HepG2 (cell line): Measurements from ENCODE around the gene GATAD2B. TPM values are rescaled to one million over a fixed set of nuclear protein-coding genes. Genes with fewer than 3 reads are reported as not detected.

Experiments used
- ATF1 ChIP-seq: IDR thresholded peaks from 2 replicates; pipeline ENCODE4 v1.6.1; 2016; ENCODE audit warnings: mild to moderate bottlenecking, control low read depth
- EED ChIP-seq: sonication (generic); formaldehyde crosslinking; IDR thresholded peaks from 2 replicates; pipeline ENCODE4 v1.5.0; 2020; ENCODE audit warnings: mild to moderate bottlenecking, missing genetic modification reagents
- FOXM1 ChIP-seq: sonication (generic); formaldehyde crosslinking; IDR thresholded peaks from 2 replicates; pipeline ENCODE4 v1.5.0; 2020; ENCODE audit warnings: missing genetic modification reagents
- RAD51 ChIP-seq: fragments of 450-650 bp; IDR thresholded peaks from 2 replicates; pipeline ENCODE4 v1.6.1; 2016; ENCODE audit warnings: borderline replicate concordance
- SAP130 ChIP-seq: IDR thresholded peaks from 2 replicates; pipeline ENCODE4 v1.6.1; 2016; ENCODE audit warnings: low read depth
- SMAD1 ChIP-seq: sonication (generic); formaldehyde crosslinking; IDR thresholded peaks from 2 replicates; pipeline ENCODE4 v1.4.0; 2020; ENCODE audit warnings: missing genetic modification reagents, low read depth, mild to moderate bottlenecking, borderline replicate concordance
- SRSF1 ChIP-seq: fragments of 200-400 bp; formaldehyde crosslinking; optimal IDR thresholded peaks from 2 replicates; pipeline ENCODE3; 2017; ENCODE audit warnings: mild to moderate bottlenecking, low read depth, low read length, moderate library complexity
- YEATS4 ChIP-seq: sonication (generic); formaldehyde crosslinking; IDR thresholded peaks from 2 replicates; pipeline ENCODE4 v1.4.0; 2020; ENCODE audit warnings: missing genetic modification reagents, borderline replicate concordance
- ZFP82 ChIP-seq: sonication (generic); formaldehyde crosslinking; IDR thresholded peaks from 2 replicates; pipeline ENCODE4 v1.5.1; 2020; ENCODE audit warnings: mild to moderate bottlenecking, missing genetic modification reagents, borderline replicate concordance
- ZNF264 ChIP-seq: sonication (generic); formaldehyde crosslinking; IDR thresholded peaks from 2 replicates; pipeline ENCODE4 v1.4.0; 2020; ENCODE audit warnings: missing genetic modification reagents
- ZNF382 ChIP-seq: sonication (generic); formaldehyde crosslinking; IDR thresholded peaks from 2 replicates; pipeline ENCODE4 v1.5.0; 2020; ENCODE audit warnings: missing genetic modification reagents, mild to moderate bottlenecking, borderline replicate concordance
- ZNF446 ChIP-seq: sonication (generic); formaldehyde crosslinking; IDR thresholded peaks from 2 replicates; pipeline ENCODE4 v1.5.0; 2020; ENCODE audit warnings: mild to moderate bottlenecking, missing genetic modification reagents
- polyA plus RNA-seq, 8 experiments: library from polyadenylated mRNA; depleted of rRNA in 3 of 8; stranded (reverse) in 7 of 8; unstranded in 1 of 8; fragments of >200 nt; fragmentation: Illumina TruSeq in 4 of 8; extraction: Trizol in 4 of 8; gene quantifications; 2 replicates each; pipeline versions ENCODE4 v1.2.1 to v1.2.3, GENCODE V29; 2011 to 2016; ENCODE audit warnings: low read depth in 4 of 8, missing spikeins in 1 of 8, mixed read lengths in 1 of 8; ENCODE audit not compliant: insufficient read depth in 1 of 8
- total RNA-seq, 5 experiments: library from RNA; depleted of rRNA; stranded (reverse); fragments of >200 nt; fragmentation: Illumina TruSeq; extraction: Trizol; gene quantifications; 2 replicates each; pipeline ENCODE4 v1.2.3, GENCODE V29; 2016; ENCODE audit warnings: low read depth in 1 of 5
- TF ChIP-seq, protein P1 (sequence below): sonication (generic); formaldehyde crosslinking; IDR thresholded peaks from 2 replicates; pipeline ENCODE4 v1.4.0; 2020; ENCODE audit warnings: mild to moderate bottlenecking, missing genetic modification reagents, borderline replicate concordance
- TF ChIP-seq, protein P2 (sequence below): sonication (generic); formaldehyde crosslinking; IDR thresholded peaks from 2 replicates; pipeline ENCODE4 v1.8.0; 2022; ENCODE audit warnings: missing genetic modification reagents, mild to moderate bottlenecking, inconsistent platforms, borderline replicate concordance
- TF ChIP-seq, protein P3 (sequence below): fragments of 450-650 bp; IDR thresholded peaks from 2 replicates; pipeline ENCODE4 v1.6.1; 2017
- TF ChIP-seq, protein P4 (sequence below): sonication (generic); formaldehyde crosslinking; IDR thresholded peaks from 2 replicates; pipeline ENCODE4; 2020; ENCODE audit warnings: missing genetic modification reagents, mild to moderate bottlenecking, borderline replicate concordance
- TF ChIP-seq, protein P5 (sequence below): sonication (generic); formaldehyde crosslinking; IDR thresholded peaks from 2 replicates; pipeline ENCODE4 v1.5.0; 2020; ENCODE audit warnings: missing genetic modification reagents

The GATAD2B gene
- total and polyA plus RNA-seq, 2 of the 13 experiments (the other 11 are each of a cell fraction or from before 2014, with no cell fraction given) = 3.2 to 5.2 TPM

DNA sequence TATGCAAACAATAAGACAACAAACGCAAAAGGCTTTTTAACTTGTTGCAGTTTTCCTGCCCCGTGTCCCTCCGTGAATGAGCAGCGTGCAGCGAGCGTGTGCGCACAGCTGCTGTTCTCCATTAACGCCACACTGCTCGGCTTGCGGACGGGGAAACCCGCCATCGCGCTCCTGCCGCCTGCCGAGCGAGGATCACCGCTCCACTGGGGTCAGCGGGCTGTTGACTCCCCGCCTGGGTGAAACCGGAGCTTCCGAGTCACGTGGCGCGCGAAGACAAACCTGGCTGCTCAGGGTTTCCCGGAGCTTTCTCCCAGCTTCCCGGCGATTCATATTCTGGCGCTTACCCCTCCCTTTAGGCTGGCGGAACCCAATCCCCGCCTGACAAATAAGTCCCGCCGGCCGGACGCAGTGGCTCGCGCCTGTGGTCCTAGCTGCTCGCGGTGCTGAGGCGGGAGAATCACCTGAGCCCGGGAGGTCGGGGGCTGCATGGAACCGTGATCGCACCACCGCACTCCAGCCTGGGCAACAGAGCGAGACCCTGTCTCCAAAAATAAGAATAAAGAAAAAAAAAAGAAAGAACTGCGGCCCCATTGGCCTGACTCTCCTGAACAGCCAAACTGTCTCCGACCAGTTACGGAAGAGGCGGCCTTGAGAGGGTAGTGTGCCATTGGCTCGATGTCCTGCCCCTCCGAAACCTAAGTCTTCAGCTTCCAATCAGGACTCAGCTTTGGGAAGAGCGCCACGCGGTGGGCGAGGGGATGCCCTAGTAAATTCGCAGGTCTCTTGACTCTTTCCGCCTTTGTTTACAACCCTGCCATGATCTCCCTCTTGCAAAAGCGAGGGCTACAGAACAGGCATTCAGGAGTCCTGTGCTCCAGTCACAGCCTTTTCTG is 44.6 kb upstream of the GATAD2B start, which contains the start of gene CREB3L4 (continued):
- TF ChIP-seq, protein P1, sequence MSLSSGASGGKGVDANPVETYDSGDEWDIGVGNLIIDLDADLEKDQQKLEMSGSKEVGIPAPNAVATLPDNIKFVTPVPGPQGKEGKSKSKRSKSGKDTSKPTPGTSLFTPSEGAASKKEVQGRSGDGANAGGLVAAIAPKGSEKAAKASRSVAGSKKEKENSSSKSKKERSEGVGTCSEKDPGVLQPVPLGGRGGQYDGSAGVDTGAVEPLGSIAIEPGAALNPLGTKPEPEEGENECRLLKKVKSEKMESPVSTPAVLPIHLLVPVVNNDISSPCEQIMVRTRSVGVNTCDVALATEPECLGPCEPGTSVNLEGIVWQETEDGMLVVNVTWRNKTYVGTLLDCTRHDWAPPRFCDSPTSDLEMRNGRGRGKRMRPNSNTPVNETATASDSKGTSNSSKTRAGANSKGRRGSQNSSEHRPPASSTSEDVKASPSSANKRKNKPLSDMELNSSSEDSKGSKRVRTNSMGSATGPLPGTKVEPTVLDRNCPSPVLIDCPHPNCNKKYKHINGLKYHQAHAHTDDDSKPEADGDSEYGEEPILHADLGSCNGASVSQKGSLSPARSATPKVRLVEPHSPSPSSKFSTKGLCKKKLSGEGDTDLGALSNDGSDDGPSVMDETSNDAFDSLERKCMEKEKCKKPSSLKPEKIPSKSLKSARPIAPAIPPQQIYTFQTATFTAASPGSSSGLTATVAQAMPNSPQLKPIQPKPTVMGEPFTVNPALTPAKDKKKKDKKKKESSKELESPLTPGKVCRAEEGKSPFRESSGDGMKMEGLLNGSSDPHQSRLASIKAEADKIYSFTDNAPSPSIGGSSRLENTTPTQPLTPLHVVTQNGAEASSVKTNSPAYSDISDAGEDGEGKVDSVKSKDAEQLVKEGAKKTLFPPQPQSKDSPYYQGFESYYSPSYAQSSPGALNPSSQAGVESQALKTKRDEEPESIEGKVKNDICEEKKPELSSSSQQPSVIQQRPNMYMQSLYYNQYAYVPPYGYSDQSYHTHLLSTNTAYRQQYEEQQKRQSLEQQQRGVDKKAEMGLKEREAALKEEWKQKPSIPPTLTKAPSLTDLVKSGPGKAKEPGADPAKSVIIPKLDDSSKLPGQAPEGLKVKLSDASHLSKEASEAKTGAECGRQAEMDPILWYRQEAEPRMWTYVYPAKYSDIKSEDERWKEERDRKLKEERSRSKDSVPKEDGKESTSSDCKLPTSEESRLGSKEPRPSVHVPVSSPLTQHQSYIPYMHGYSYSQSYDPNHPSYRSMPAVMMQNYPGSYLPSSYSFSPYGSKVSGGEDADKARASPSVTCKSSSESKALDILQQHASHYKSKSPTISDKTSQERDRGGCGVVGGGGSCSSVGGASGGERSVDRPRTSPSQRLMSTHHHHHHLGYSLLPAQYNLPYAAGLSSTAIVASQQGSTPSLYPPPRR (CRISPR knock-in tag) = no peak; the same call in 1 of the 2 replicates
- TF ChIP-seq ZNF446 (CRISPR knock-in tag) (0 out of 2 replicates have a peak, but pooled peaks have one; percentile 54), ZFP82 (CRISPR knock-in tag) (no peak), EED (peak; percentile 91), ZNF264 (CRISPR knock-in tag) (peak; percentile 17; the same call in 1 of the 2 replicates), FOXM1 (CRISPR knock-in tag) (no peak), SRSF1 (no peak), RAD51 (peak; percentile 88), ATF1 (peak; percentile 83), YEATS4 (CRISPR knock-in tag) (peak; percentile 79; the same call in 1 of the 2 replicates), ZNF382 (CRISPR knock-in tag) (no peak), SMAD1 (peak; percentile 53; the same call in 1 of the 2 replicates), SAP130 (peak; percentile 92)
- TF ChIP-seq, protein P2, sequence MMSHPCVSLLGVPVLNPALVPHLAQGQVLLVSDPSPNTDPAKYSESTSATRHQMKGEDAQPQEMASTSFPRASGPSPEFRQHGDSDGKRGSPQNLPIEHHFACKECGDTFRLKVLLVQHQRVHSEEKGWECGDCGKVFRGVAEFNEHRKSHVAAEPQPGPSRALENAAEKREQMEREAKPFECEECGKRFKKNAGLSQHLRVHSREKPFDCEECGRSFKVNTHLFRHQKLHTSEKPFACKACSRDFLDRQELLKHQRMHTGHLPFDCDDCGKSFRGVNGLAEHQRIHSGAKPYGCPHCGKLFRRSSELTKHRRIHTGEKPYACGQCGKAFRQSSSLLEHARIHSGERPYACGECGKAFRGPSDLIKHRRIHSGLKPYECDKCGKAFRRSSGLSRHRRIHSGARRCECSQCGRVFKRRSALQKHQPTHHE (CRISPR knock-in tag) = peak; percentile 47; the same call in 1 of the 2 replicates
- TF ChIP-seq, protein P3, sequence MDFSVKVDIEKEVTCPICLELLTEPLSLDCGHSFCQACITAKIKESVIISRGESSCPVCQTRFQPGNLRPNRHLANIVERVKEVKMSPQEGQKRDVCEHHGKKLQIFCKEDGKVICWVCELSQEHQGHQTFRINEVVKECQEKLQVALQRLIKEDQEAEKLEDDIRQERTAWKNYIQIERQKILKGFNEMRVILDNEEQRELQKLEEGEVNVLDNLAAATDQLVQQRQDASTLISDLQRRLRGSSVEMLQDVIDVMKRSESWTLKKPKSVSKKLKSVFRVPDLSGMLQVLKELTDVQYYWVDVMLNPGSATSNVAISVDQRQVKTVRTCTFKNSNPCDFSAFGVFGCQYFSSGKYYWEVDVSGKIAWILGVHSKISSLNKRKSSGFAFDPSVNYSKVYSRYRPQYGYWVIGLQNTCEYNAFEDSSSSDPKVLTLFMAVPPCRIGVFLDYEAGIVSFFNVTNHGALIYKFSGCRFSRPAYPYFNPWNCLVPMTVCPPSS = no peak
- TF ChIP-seq, protein P4, sequence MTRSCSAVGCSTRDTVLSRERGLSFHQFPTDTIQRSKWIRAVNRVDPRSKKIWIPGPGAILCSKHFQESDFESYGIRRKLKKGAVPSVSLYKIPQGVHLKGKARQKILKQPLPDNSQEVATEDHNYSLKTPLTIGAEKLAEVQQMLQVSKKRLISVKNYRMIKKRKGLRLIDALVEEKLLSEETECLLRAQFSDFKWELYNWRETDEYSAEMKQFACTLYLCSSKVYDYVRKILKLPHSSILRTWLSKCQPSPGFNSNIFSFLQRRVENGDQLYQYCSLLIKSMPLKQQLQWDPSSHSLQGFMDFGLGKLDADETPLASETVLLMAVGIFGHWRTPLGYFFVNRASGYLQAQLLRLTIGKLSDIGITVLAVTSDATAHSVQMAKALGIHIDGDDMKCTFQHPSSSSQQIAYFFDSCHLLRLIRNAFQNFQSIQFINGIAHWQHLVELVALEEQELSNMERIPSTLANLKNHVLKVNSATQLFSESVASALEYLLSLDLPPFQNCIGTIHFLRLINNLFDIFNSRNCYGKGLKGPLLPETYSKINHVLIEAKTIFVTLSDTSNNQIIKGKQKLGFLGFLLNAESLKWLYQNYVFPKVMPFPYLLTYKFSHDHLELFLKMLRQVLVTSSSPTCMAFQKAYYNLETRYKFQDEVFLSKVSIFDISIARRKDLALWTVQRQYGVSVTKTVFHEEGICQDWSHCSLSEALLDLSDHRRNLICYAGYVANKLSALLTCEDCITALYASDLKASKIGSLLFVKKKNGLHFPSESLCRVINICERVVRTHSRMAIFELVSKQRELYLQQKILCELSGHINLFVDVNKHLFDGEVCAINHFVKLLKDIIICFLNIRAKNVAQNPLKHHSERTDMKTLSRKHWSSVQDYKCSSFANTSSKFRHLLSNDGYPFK (CRISPR knock-in tag) = 0 out of 2 replicates have a peak, but pooled peaks have one; percentile 64
- TF ChIP-seq, protein P5, sequence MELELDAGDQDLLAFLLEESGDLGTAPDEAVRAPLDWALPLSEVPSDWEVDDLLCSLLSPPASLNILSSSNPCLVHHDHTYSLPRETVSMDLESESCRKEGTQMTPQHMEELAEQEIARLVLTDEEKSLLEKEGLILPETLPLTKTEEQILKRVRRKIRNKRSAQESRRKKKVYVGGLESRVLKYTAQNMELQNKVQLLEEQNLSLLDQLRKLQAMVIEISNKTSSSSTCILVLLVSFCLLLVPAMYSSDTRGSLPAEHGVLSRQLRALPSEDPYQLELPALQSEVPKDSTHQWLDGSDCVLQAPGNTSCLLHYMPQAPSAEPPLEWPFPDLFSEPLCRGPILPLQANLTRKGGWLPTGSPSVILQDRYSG (CRISPR knock-in tag) = 0 out of 2 replicates have a peak, but pooled peaks have one; percentile 84
